IPS-NIHi7 (cell line): Measurements from ENCODE around the gene PPP1R37.

Source experiments
- DNase-seq: peaks from one replicate; pipeline ENCODE4 v3.0.0; 2012; ENCODE audit warnings: mixed read lengths; ENCODE audit errors: extremely low spot score

The PPP1R37 gene

GRCh38 chr19:45152504-45153338 is 59.7 kb downstream of the PPP1R37 start:
- DNase-seq = peak; percentile 73

- DNase-seq = peak; percentile 72
Observed at GRCh38 chr19:45153339-45154063, 60.5 kb downstream of the PPP1R37 start.

DNA sequence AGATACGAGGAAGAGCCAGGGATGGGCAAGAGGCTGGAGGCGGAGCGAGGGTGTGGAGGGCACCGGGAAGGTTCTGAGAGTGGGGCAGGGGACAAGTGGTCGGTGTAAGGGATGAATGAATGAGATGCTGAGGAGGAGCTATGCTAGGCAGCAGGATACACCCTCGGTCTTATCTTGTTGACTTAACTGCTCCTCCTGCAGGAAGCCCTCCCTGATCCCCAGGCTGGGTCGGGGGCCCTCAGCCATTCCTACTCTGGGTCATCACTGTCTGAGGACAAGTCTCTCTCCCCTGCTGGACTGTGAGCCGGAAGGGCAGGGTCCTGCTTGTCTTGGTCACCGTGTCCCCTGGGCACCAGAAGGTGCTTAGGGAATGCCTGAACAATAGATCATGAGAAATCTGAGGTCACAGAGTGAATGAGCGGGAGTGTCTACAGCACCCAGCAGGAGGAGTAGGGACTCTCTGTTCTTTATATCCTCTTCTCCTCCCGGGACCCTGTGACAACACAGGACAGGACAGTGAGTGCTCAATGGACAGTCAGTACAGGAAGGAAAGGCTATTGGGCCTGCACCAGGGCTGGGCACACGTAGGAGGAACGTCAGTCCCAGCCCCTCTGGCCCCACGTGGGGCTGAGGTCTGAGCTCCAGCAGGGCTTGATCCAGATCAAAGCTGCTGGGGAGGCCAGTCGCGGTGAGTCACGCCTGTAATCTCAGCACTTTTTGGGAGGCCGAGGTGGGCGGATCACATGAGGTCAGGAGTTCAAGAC is 61.3 kb downstream of the PPP1R37 start:
- no peak for DNase-seq

- DNase-seq = peak; percentile 44
Observed at GRCh38 chr19:45156011-45156630, 63.1 kb downstream of the PPP1R37 start.

DNA sequence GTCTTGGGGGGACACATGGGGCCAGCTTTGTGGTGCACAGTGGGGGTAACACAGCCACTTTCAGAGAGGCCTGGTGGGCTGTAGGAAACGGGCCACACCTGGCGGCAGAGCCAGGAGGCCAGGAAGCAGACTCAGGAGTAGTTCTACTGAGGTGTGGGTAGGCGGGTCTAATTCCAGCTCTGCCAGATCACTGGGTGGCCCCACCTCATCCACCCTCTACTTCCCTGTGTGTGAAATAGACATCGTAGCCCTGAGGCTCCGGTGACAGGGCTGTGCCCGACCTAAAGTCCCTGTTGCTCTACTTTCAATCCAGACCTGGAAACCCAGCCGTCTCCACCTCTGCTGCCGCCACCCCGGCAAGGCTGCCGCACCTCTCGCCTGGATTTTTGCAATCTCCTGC is 63.8 kb downstream of the PPP1R37 start:
- DNase-seq = no peak

DNA sequence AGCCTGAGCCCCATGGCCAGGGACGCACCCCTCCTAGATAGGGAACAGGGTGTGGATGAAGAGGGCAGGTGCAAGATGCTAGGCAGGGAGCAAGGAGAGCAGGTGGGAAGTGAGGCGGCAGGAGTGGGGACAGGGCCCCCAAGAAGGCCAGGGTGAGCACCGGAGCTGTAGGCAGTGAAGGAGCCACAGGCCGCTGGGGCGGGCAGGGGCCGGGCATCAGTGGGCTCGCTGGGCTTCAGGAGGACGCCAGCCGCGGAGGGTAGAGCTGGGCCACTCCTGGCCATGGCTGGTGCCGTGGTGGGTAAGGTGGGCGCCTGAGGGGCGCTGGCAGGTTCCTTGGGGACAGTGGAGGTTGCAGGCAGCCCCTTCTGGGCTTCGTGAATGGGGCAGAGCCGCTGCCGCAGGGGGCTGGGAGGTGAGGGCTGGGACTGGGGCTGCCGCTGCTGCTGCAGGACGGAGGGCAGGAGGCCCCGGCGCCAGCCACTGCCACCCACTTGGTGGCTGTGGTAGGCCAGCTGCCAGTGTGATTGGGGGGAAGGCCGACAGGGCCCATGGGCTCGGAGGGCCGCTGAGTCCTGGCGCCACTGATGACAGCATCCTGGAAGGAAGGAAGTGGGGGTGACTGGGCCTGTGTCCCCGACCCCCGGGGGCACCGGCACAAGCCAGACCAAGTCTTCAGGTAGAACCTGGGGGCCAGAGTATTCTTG is 65.7 kb downstream of the PPP1R37 start:
- no peak for DNase-seq

DNA sequence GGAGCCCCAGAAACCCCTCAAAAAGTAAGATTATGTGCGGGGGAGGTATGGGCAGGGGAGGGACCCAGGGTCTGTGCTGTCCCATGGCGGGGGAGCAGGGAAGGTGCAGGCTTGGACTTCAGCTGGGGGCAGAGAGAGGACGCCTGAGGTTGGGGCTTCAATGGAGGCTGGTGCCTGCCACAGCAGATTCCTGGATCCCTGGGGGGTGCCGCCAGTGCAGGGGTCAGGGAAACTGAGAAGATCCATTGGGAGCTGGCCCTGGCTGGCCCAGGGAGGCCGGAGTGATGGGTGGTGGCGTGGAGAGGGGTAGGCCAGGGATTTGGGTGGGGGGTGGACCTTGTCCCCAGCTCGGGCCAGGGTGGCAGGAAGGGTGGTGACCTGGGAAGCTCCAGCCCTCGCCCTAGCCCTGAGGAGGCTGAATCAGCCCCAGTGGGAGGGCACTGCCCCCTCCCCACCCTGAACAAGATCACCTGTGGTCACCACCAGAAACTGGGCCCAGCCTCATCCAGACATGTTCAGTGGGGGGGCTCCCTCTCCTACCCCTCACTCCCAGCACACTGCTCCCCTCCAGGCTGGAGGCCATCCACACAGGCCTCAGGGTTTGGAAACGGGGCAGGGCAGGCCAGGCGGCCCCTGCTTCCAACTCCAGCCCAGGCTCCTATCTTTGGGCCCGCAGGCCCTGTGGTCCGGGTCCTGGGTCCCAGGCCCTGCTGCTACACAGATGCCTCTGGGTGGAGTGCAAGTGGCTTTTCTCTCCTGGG is 66.4 kb downstream of the PPP1R37 start:
- no peak for DNase-seq

GRCh38 chr19:45159971-45160324 is 67.0 kb downstream of the PPP1R37 start:
- DNase-seq = no peak

DNA sequence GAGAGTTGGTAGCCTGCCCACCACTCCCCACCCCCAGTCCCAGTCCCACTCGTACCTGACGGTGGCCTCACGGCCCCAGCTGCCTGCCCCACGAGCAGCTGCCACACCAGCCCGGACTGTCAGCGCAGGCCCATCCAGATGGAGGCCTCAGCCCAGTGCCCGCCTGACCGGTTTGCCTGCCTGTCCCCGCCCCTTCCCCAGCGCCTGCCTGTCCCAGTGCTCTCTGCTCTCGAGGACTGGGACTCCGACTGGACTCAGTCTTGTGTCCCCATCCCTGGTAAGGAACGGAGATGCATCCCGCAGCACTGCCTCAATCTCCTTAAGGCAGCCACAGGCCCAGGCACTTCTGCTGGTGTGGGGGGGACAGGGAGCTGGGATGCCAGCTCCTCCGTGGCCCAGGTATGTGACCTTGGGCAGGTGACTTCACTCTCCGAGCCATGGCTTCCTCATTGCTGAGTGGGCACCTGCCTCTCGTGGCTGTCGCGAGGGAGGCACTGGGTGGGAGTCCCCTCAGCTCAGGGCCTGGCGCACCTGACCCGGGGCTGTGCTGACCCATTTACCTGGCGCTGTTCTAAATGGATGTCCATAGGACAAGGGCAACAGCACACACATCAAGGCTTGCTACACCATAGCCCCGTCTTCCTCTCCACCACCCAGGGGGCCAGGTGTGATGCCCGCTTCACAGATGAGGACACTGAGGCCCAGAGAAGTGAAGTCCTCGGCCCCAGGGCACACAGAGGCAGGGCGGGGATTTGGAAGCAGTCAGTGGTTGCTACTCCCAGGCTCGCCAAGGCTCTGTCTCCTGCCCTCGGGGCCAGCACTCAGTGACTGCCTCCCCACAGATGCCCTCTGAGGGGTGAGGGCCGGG is 68.1 kb downstream of the PPP1R37 start, which contains the start of gene NKPD1:
Gene NKPD1 (minus strand): TSS at position 113 of the 868 bp plus-strand sequence. CDS start 832 bp downstream, outside the sequence.
- DNase-seq = peak; percentile 32

DNA sequence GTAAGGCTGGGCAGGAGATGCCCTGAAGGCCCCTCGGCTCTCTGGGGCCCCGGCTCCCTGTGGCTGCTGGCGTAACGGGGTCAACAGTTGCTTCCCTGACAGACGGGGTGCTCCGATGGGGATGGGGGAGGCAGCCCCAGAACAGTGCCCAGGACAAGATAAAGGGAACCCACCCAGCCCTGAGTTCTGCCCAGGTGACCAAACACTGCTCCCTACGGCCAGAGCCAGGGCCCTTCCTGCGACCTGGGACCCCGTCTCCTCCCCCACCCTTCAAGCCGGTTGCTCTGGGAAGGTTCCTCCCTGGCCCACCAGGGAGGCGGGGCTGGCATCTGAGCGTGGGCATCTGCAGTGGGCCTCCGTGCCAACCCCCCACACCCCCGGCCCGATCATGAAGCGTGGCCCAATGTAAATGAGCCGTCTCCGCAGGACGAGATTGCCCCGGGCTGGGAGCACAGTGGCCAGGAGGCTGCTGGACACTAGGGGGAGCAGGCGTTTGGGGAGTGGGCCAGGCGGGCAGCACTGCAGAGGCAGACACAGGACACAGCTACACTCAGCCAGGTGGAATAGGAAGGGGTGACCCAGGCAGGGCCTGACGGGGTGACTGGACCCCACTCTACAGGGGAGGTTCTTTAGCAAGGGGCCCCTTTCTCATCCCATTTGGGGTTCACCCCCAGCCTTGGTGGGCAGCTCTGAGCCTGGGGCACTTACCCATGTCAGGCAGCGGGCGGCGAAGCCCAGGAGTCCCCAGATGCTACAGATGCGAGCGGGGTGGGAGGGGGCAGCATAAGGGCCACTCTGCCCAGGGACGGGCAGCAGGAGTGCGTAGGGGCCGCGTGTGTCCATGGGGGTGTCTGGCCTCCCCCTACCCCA is 69.0 kb downstream of the PPP1R37 start:
- DNase-seq = peak; percentile 79

GRCh38 chr19:45162608-45163143 is 69.7 kb downstream of the PPP1R37 start:
- DNase-seq = no peak

- DNase-seq = no peak
Observed at GRCh38 chr19:45163156-45163555, 70.2 kb downstream of the PPP1R37 start.

DNA sequence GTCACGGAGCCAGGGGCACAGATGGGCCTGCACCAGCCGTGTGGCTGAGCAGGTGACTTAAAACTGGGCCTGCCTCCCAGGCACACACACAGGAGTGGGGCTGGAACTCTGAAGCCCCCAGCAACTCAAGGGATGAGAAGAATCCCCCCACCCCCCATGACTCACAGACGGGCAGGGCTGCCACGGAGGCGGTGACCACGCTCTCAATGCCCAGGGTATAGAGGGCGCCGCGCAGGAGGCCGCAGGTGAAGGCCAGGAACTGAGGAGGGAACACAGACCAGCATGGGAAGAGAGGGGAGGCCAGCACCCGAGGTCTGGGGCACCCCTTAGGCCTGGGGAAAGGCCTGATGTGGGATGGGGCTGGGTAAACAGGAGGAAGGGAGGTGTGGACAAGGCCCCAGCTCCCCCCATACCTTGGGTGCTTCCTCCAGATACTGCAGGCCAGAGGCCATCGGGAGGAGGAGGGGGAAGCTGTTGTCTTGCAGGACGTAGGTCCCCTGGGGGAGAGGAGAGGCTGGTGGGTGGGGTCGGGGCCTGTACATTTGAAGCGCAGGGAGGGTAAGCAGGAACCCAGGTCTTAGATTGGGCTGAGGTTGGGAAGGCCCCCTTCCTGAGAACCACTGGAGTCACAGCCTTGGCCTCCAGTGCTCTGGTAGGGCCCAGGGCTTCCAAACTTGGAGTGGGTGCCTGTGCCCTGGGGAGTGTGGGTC is 70.9 kb downstream of the PPP1R37 start:
- no peak for DNase-seq

DNA sequence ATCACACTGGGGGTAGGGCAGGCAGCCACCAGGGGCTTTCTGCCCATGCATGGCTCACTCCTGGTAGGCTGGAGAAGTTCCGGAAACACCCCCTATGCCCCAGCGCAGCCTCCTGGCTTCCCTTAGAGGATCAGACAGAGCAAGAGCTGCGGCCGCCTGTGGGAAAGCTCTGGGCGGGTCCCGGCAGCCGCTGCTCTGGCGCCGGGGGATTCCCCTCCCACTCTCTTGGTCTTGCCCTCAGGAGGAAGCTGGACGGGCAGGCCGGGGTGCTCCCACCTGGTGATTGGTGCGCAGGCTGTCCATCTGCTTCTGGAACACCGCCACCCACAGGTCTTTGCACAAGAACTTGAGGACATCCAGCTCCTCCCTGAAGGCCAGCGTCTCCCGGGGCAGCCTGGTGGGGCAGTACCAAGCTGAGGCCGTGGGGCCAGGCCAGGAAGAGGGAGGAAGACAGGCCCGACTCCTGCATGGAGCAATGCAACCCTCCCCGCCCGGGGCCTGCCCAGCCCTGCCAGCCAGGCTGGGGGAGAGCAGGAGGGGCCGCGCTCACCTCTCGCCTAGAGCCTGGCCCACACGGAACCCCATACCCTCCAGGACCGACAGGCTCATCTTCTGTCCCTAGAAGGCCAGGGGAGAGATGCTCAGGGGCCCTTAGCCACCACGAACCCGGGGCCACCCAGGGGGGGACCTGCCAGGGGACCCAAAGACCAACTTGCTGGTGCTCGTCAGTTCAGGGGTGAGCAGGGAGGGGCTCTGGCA is 71.8 kb downstream of the PPP1R37 start:
- peak; percentile 58 for DNase-seq

- peak; percentile 25 for DNase-seq
Observed at GRCh38 chr19:45166723-45167252, 73.8 kb downstream of the PPP1R37 start.

GRCh38 chr19:45168767-45169351 is 75.9 kb downstream of the PPP1R37 start:
- DNase-seq = no peak
